Prostate gland (tissue), 2 donors: ENCODE data around the gene YEATS2.

Experiments used
- CTCF ChIP-seq, 4 experiments: fragments of 200-600 bp in 2 of 4; fragments of 450-650 bp in 2 of 4; sonication (generic) in 2 of 4; IDR thresholded peaks; 1 replicate in 3 of 4; 2 replicates in 1 of 4; pipeline ENCODE4 v1.5.1; 2016 to 2019; ENCODE audit warnings: antibody characterized with exemption in 4 of 4, mild to moderate bottlenecking in 2 of 4, moderate library complexity in 2 of 4
- POLR2A ChIP-seq: fragments of 450-650 bp; IDR thresholded peaks from one replicate; pipeline ENCODE4 v1.6.1; 2016; ENCODE audit warnings: antibody characterized with exemption, mild to moderate bottlenecking
- POLR2AphosphoS5 ChIP-seq: sonication (generic); formaldehyde crosslinking; IDR thresholded peaks from one replicate; pipeline ENCODE4 v1.6.1; 2017; ENCODE audit warnings: antibody characterized with exemption

GRCh38 chr3:183824761-183825455 is 127.3 kb downstream of the YEATS2 start:
- TF ChIP-seq CTCF (IDR thresholded peaks at IDR 0.05) (no peak), POLR2A (no peak), POLR2AphosphoS5 (no peak)
